GM19467 (cell line): Measurements from ENCODE around the gene CACNA1A.
"Not testable (repeated sequence)": the region's sequence is repeated elsewhere in the genome, so short reads cannot be mapped to it uniquely, and the experiment has no call there.

Source experiments
- ATAC-seq: cut with Tn5 transposase; IDR thresholded peaks from one replicate; pipeline ENCODE4 v1.9.1; 2021; ENCODE audit warnings: mild to moderate bottlenecking, moderate library complexity; ENCODE audit not compliant: unreplicated experiment

The CACNA1A gene

DNA sequence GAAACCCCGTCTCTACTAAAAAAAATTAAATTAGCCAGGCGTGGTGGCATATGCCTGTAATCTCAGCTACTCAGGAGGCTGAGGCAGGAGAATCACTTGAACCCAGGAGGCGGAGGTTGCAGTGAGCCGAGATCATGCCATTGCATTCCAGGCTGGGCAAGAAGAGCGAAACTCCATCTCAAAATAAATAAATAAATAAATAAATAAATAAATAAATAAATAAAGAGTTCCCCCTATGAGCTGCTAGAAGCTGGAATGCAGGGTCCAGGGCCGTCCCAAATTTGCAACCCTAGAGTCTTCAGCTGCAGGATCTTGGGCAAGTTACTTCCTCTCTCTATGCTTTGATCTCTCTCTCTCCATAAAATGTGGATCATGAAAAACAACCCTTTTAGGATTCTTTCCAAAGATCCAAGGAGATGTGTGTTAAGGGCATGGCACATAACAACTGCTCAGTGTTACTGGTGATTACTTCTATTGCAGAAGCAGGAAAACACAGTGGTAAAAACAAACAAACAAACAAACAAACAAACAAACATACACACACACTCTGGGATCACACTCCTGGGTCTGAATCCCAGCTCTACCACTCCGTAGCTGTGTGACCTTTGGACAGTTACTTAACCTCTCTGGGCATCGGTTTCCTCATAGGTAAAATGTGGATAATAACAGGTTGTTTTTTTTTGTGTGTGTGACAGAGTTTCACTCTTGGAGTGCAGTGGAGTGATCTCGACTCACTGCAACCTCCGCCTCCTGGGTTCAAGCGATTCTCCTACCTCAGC lies 78.8 kb downstream of the CACNA1A start:
- no peak for ATAC-seq

GRCh38 chr19:13425875-13426274 lies 80.4 kb downstream of the CACNA1A start:
- ATAC-seq = not testable (repeated sequence)

- ATAC-seq = no peak
Measured at GRCh38 chr19:13425151-13425550, 81.1 kb downstream of the CACNA1A start.

DNA sequence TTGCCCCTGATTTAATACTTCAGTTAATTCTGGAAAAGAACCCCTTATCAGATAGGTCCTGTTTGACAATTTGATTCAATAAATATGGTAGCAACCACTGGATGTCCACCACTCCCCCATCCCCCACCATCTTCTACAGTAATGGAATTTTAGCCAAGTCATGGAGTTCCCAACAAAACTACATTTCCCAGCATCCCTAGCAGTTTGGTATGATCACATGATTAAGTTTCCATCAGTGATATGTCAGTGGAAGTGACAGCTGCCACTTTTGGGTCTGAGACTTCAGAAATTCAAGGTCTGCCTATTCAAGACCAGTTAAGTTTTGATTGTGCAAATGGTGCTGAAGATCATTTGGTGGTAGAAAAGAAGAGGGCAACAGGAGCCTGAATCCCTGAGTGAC lies 85.5 kb downstream of the CACNA1A start:
- no peak for ATAC-seq

- no peak for ATAC-seq
Measured at GRCh38 chr19:13417054-13417453, 89.2 kb downstream of the CACNA1A start.

- no peak for ATAC-seq
Measured at GRCh38 chr19:13411899-13412298, 94.4 kb downstream of the CACNA1A start.

- no peak for ATAC-seq
Measured at GRCh38 chr19:13410946-13411345, 95.3 kb downstream of the CACNA1A start.

DNA sequence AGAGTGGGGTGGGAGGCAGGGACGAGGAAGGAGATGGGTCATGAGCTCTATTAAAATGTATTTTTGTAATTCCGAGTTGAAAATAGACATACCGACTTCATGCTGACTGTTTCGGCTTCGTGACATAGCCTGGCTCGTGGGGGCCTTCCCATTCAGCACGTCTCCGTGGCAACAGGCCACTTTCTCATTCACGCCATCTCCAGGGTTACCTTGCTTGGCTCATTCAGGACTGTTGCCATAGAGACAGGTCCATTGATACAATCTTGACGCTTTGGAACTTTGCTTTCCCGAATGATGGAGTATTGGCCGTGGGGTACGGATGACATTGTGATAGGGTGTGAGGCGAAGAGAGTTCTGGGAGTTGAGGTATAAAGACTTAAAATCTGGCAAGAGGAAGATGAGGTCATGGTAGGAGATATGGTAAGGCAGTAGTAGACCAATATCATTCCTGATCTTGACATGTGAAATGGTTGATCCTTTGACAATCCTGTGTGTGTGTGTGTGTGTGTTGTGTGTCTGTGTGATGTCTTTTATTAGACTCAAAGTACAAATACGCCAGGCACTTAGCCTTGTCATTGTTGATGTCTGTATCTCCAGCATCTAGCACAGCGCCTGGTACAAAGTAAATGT lies 97.3 kb downstream of the CACNA1A start:
- no peak for ATAC-seq

DNA sequence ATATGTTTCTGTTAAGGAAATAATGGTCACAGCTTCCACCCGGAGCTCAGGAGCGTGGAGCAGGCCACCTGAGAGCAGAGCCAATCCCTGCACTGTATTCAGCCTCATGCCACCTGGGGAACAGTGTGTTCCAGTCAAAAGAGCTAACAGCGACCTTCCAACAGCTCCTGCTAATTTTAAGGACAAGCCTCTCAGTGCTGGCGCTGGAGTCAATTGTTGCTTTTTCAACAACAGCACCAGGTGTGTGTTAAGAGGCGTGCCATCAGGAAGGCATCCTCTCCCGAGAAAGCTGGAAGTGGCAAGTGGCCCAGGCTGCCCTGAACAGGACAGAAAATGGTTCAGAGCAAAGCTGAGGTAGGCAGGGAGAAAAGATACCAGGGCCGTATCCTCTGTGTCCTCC lies 102.0 kb downstream of the CACNA1A start:
- no peak for ATAC-seq

DNA sequence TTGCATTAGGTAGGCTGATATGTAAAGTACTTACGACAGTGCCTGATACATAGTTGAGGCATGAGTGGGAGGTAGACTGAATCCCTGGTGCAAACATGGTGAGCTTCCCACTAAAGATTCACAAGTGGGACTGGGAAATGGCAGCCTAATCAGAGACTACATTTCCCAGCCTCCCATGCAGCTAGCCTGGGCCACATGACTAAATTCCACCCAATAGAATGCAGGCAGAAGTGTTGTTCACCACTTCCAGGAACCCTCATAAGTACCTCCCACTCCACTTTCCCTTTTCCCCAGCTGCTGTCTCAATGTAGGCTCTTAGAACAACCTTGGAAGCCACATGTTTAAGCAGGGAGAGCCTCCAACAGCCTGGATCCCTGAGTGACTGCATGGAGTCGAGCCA lies 104.9 kb downstream of the CACNA1A start:
- no peak for ATAC-seq

DNA sequence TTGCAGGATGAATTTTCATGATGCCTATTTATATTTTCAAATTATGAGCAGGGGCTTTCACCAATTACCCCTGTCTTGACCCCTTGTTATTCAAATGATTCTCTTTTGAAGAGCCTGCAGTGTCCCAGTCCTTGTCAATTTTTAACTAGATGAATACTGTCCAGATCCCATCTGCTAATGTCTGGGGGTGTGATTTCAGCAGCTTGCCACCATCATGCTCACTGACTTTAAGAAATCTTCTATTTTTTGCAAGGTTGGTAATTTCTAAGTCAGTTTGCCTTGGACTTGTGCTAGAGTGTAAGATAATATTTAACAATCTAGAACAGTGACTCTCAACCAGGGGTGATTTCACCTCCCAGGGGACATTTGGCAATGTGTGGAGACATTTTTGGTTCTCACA lies 106.0 kb downstream of the CACNA1A start:
- ATAC-seq = no peak

- no peak for ATAC-seq
Measured at GRCh38 chr19:13399746-13400145, 106.5 kb downstream of the CACNA1A start.

GRCh38 chr19:13398780-13399726 lies 107.2 kb downstream of the CACNA1A start:
- no peak for ATAC-seq

GRCh38 chr19:13398182-13398581 lies 108.1 kb downstream of the CACNA1A start:
- no peak for ATAC-seq

- no peak for ATAC-seq
Measured at GRCh38 chr19:13396250-13397080, 109.8 kb downstream of the CACNA1A start.

DNA sequence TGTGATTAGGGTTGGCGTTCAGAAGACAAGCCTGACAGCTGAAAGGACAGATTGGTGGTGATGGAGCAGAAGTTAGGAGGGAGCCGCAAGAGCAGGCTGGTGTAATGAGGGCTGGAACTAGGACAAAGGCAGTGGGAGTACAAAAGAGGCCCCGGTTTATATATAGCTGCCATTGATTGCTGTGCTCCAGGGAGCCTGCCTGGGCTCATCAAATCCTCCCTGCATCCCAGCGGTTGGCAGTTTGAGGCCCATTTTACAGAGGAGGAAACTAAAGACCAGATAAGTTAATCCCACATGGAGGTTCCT lies 123.7 kb downstream of the CACNA1A start:
- no peak for ATAC-seq

GRCh38 chr19:13381827-13382632 lies 124.2 kb downstream of the CACNA1A start:
- ATAC-seq = no peak

DNA sequence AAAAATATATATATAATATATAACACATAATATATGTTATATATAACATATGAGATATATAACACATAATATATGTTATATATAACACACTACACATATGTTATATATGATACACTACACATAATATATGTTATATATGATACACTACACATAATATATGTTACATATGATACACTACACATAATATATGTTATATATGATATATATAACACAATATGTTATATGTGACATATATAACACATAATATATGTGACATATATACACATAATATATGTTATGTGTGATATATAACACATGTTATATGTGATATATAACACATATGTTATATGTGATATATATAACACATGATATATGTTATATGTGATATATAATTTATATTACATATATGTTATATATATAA lies 129.7 kb downstream of the CACNA1A start:
- no peak for ATAC-seq

GRCh38 chr19:13373599-13373998 lies 132.7 kb downstream of the CACNA1A start:
- ATAC-seq = no peak

DNA sequence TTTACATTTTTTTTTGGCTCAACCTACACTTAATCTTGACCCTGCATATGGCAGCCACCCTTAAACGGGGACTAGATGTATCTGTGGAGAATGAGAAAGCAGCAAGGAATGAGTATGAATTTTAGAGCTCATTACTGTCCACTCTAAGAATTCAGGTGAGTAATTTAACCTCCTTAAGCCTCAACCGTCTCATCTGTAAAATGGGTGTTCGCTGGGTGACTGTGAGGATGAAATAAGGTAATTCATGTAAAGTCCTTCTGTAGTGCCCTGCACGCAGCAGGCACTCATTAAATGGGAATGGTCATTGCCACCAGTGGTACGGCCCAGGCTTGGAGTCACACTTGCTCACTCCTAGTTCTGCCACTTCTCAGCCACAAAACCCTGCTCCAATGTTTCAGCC lies 135.3 kb downstream of the CACNA1A start:
- no peak for ATAC-seq
